Coronary artery (tissue), 2 donors: Measurements from ENCODE around the gene ABHD14A.
A peak's percentile ranks its signal among the peaks of the same experiment; 100 is the strongest.

ENCODE experiments used
- DNase-seq: peaks from one replicate; pipeline ENCODE4 v3.0.0-alpha.2; 2017; ENCODE audit warnings: low spot score
- H3K27ac ChIP-seq, 2 donors: fragments of 200-600 bp; sonication (generic); one replicate each; pipeline ENCODE4 v1.5.1; 2016 to 2019
- H3K4me3 ChIP-seq: fragments of 200-600 bp; sonication (generic); 2 replicates; pipeline ENCODE4 v1.5.1; 2016; ENCODE audit warnings: mild to moderate bottlenecking, moderate library complexity
- CTCF ChIP-seq: fragments of 200-600 bp; sonication (generic); IDR thresholded peaks from one replicate; pipeline ENCODE4 v1.5.1; 2019; ENCODE audit warnings: antibody characterized with exemption

ABHD14A gene

GRCh38 chr3:51970606-51971300 is 4.1 kb upstream of the ABHD14A start:
- no peak overlapping the region for H3K27ac ChIP-seq
- no peak for TF ChIP-seq CTCF
- no peak overlapping the region for H3K4me3 ChIP-seq
- no peak for DNase-seq

- Histone ChIP-seq H3K27ac (no peak overlapping the region), H3K4me3 (no peak overlapping the region)
- TF ChIP-seq CTCF, result no peak
- no peak for DNase-seq
Observed at GRCh38 chr3:51971350-51971749, 3.5 kb upstream of the ABHD14A start.

GRCh38 chr3:51974277-51974962 is 444 bp upstream of the ABHD14A start:
- Histone ChIP-seq H3K27ac (peak overlapping the region; percentile 86 to 93), H3K4me3 (peak overlapping the region; percentile 93)
- TF ChIP-seq CTCF, result peak; percentile 34
- DNase-seq, result peak; percentile 80

- H3K4me3 ChIP-seq, result peak overlapping the region; percentile 93
- peak overlapping the region in 1 of 2 donors; percentile 93 for H3K27ac ChIP-seq
- DNase-seq, result peak; percentile 84
- no peak for TF ChIP-seq CTCF
Observed at GRCh38 chr3:51975852-51976549, 1.1 kb downstream of the ABHD14A start.

GRCh38 chr3:51977446-51978142 is 2.7 kb downstream of the ABHD14A start:
- no peak for DNase-seq
- no peak overlapping the region for H3K4me3 ChIP-seq
- no peak overlapping the region for H3K27ac ChIP-seq
- TF ChIP-seq CTCF, result no peak

- no peak for DNase-seq
- Histone ChIP-seq H3K27ac (no peak overlapping the region), H3K4me3 (no peak overlapping the region)
- TF ChIP-seq CTCF, result no peak
Observed at GRCh38 chr3:51978143-51978502, 3.3 kb downstream of the ABHD14A start.
